Activated CD8-positive, alpha-beta memory T cell treated with anti-CD3 and anti-CD28 coated beads, Interleukin-2, amount 10 ng/mL, durations not matched to agents 7 days and 5 days (primary cell): ENCODE data around the gene BIRC5. TPM values are rescaled to one million over a fixed set of nuclear protein-coding genes. Genes with fewer than 3 reads are reported as not detected.

Experiments used
- ATAC-seq: fragments of 150-1000 bp; cut with Tn5 transposase; one replicate; pipeline ENCODE4 v1.10.0; 2021; ENCODE audit warnings: moderate library complexity
- CTCF ChIA-PET: fragments of 350-600 bp; sonication (Branson Sonifier 250); formaldehyde crosslinking; loops from one replicate; lab custom pipeline; 2021; ENCODE audit warnings: antibody characterized with exemption; lab: Charles Lee
- DNase-seq: peaks from one replicate; pipeline ENCODE4 v3.0.0-alpha.2; 2020
- H3K27ac Mint-ChIP-seq: one replicate; pipeline ENCODE4 v1.8.0; 2021; ENCODE audit warnings: mild to moderate bottlenecking, mixed read lengths
- H3K27me3 Mint-ChIP-seq: one replicate; pipeline ENCODE4 v1.8.0; 2021; ENCODE audit warnings: mixed read lengths
- H3K36me3 Mint-ChIP-seq: one replicate; pipeline ENCODE4 v1.8.0; 2021; ENCODE audit warnings: mild to moderate bottlenecking, mixed read lengths
- H3K4me1 Mint-ChIP-seq: one replicate; pipeline ENCODE4 v1.8.0; 2021; ENCODE audit warnings: mixed read lengths
- H3K4me3 Mint-ChIP-seq: one replicate; pipeline ENCODE4 v1.8.0; 2021; ENCODE audit warnings: mild to moderate bottlenecking, moderate library complexity, mixed read lengths
- H3K9me3 Mint-ChIP-seq: one replicate; pipeline ENCODE4 v1.8.0; 2022; ENCODE audit warnings: low read depth, mixed read lengths
- total RNA-seq, 2 experiments: library from RNA; stranded (reverse); gene quantifications; one replicate each; pipeline ENCODE4 v1.2.3, GENCODE V29; 2021

Gene BIRC5
- total RNA-seq, 2 experiments from 2014 or later: 87.7 to 93.0 TPM

- no peaks in the 10 kb centered on the region for H3K9me3 Mint-ChIP-seq
- H3K27ac Mint-ChIP-seq: no peak overlapping the region
- H3K27me3 Mint-ChIP-seq: peaks cover 5% of the 10 kb centered on the region
- peaks cover 39% of the 10 kb centered on the region for H3K36me3 Mint-ChIP-seq
- H3K4me1 Mint-ChIP-seq: peaks cover 5% of the 10 kb centered on the region
- CTCF ChIA-PET: interaction anchor here (1.1 to 1.2 kb wide), 2 partner anchors 28 to 138 kb away, joined by 3 to 4 read pairs; no protein-coding TSS in a partner anchor
- no peak overlapping the region for H3K4me3 Mint-ChIP-seq
- ATAC-seq (no peak), DNase-seq (no peak)
Observed at GRCh38 chr17:78223061-78223460, 9.0 kb downstream of the BIRC5 start.

DNA sequence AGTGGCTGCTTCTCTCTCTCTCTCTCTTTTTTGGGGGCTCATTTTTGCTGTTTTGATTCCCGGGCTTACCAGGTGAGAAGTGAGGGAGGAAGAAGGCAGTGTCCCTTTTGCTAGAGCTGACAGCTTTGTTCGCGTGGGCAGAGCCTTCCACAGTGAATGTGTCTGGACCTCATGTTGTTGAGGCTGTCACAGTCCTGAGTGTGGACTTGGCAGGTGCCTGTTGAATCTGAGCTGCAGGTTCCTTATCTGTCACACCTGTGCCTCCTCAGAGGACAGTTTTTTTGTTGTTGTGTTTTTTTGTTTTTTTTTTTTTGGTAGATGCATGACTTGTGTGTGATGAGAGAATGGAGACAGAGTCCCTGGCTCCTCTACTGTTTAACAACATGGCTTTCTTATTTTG is 9.7 kb downstream of the BIRC5 start:
- Mint-ChIP-seq H3K27me3 (peaks cover 5% of the 10 kb centered on the region), H3K36me3 (peaks cover 37% of the 10 kb centered on the region), H3K27ac (no peak overlapping the region), H3K4me3 (no peak overlapping the region), H3K9me3 (no peaks in the 10 kb centered on the region), H3K4me1 (peaks cover 5% of the 10 kb centered on the region)
- CTCF ChIA-PET: interaction anchor here (0.7 to 1.2 kb wide), 3 partner anchors 27 to 351 kb away, joined by 3 to 4 read pairs (median 4); no protein-coding TSS in a partner anchor
- DNase-seq (no peak), ATAC-seq (no peak)

GRCh38 chr17:78224231-78225087 is 10.4 kb downstream of the BIRC5 start:
- H3K36me3 Mint-ChIP-seq: peaks cover 30% of the 10 kb centered on the region
- H3K9me3 Mint-ChIP-seq: no peaks in the 10 kb centered on the region

DNA sequence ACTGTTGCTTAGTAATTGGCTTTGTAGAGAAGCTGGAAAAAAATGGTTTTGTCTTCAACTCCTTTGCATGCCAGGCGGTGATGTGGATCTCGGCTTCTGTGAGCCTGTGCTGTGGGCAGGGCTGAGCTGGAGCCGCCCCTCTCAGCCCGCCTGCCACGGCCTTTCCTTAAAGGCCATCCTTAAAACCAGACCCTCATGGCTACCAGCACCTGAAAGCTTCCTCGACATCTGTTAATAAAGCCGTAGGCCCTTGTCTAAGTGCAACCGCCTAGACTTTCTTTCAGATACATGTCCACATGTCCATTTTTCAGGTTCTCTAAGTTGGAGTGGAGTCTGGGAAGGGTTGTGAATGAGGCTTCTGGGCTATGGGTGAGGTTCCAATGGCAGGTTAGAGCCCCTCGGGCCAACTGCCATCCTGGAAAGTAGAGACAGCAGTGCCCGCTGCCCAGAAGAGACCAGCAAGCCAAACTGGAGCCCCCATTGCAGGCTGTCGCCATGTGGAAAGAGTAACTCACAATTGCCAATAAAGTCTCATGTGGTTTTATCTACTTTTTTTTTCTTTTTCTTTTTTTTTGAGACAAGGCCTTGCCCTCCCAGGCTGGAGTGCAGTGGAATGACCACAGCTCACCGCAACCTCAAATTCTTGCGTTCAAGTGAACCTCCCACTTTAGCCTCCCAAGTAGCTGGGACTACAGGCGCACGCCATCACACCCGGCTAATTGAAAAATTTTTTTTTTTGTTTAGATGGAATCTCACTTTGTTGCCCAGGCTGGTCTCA is 11.2 kb downstream of the BIRC5 start:
- peaks cover 26% of the 10 kb centered on the region for H3K36me3 Mint-ChIP-seq
- ATAC-seq (no peak), DNase-seq (no peak)
- H3K27me3 Mint-ChIP-seq: peaks cover 7% of the 10 kb centered on the region
- H3K9me3 Mint-ChIP-seq: no peaks in the 10 kb centered on the region
- no peak overlapping the region for H3K27ac Mint-ChIP-seq
- no peak overlapping the region for H3K4me3 Mint-ChIP-seq
- peaks cover 5% of the 10 kb centered on the region for H3K4me1 Mint-ChIP-seq
- CTCF ChIA-PET: interaction anchor here (1.3 to 2.8 kb wide), 3 partner anchors 25 to 140 kb away, joined by 3 to 24 read pairs (median 4); no protein-coding TSS in a partner anchor

More at GRCh38 chr17:78224231-78225087, 10.4 kb downstream of the BIRC5 start:
- CTCF ChIA-PET: interaction anchor here (1.1 to 2.8 kb wide), 3 partner anchors 25 to 140 kb away, joined by 3 to 24 read pairs (median 4); no protein-coding TSS in a partner anchor
- no peak overlapping the region for H3K4me3 Mint-ChIP-seq
- H3K27ac Mint-ChIP-seq: no peak overlapping the region
- DNase-seq (no peak), ATAC-seq (no peak)
- peaks cover 5% of the 10 kb centered on the region for H3K27me3 Mint-ChIP-seq
- peaks cover 5% of the 10 kb centered on the region for H3K4me1 Mint-ChIP-seq

GRCh38 chr17:78226055-78226758 is 12.2 kb downstream of the BIRC5 start:
- H3K4me3 Mint-ChIP-seq: no peak overlapping the region
- H3K36me3 Mint-ChIP-seq: peaks cover 21% of the 10 kb centered on the region
- no peak overlapping the region for H3K27ac Mint-ChIP-seq
- H3K9me3 Mint-ChIP-seq: no peaks in the 10 kb centered on the region
- DNase-seq: no peak
- peaks cover 5% of the 10 kb centered on the region for H3K4me1 Mint-ChIP-seq
- peaks cover 17% of the 10 kb centered on the region for H3K27me3 Mint-ChIP-seq
- CTCF ChIA-PET: interaction anchor here (1.3 to 2.8 kb wide), 3 partner anchors 24 to 141 kb away, joined by 3 to 24 read pairs (median 4); no protein-coding TSS in a partner anchor
- ATAC-seq: no peak

- no peak overlapping the region for H3K4me3 Mint-ChIP-seq
- H3K36me3 Mint-ChIP-seq: peaks cover 19% of the 10 kb centered on the region
- no peak overlapping the region for H3K27ac Mint-ChIP-seq
- ATAC-seq (no peak), DNase-seq (no peak)
- H3K9me3 Mint-ChIP-seq: no peaks in the 10 kb centered on the region
- CTCF ChIA-PET: interaction anchor here (2.8 kb wide), 1 partner anchor 23 kb away, joined by 24 read pairs; no protein-coding TSS in a partner anchor
- H3K4me1 Mint-ChIP-seq: peaks cover 5% of the 10 kb centered on the region
- peaks cover 20% of the 10 kb centered on the region for H3K27me3 Mint-ChIP-seq
Observed at GRCh38 chr17:78226759-78227454, 12.9 kb downstream of the BIRC5 start.

DNA sequence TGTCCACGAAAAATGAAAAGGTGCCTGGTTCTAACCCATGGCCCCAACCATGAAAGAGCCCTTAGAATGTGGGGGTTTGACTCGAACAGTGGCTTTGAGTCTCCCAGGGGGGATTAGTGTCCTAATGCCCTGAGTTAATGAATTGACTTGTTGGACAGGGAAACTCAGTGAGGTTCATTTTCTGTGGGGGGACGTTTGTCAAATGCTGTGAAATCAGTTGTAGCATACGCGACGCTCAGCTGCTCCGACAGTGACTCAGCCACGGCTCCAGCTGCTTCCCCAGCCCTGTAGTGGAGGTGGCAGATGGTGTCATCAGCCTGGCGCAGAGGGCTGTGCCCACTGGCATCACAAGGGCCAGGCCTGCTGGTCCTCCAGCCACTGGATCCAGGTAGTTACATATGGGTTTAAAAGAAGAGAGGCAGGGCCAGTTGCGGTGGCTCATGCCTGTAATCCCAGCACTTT is 13.4 kb downstream of the BIRC5 start:
- no peak overlapping the region for H3K27ac Mint-ChIP-seq
- CTCF ChIA-PET: interaction anchor here (1.5 kb wide), 1 partner anchor 194 kb away, joined by 3 read pairs; no protein-coding TSS in a partner anchor
- H3K27me3 Mint-ChIP-seq: peaks cover 26% of the 10 kb centered on the region
- no peak for DNase-seq
- H3K9me3 Mint-ChIP-seq: no peaks in the 10 kb centered on the region
- peaks cover 6% of the 10 kb centered on the region for H3K4me1 Mint-ChIP-seq
- no peak for ATAC-seq
- no peak overlapping the region for H3K4me3 Mint-ChIP-seq
- peaks cover 19% of the 10 kb centered on the region for H3K36me3 Mint-ChIP-seq

DNA sequence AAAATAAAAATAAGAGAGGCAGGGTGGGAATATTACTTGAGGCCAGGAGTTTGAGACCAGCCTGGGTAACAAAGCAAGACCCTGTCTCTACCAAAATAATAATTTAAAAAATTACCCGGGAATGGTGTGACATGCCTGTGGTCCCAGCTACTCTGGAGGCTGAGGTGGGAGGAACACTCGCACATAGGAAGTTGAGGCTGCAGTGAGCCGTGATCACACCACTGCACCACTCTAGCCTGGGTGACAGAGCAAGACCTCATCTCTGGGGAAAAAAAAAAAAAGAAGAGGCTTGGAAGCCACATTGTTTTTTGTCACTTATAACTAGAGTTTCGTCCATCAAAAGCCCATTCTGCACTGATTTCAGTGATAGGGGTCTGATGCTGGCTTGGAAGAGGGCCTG is 14.1 kb downstream of the BIRC5 start:
- peaks cover 33% of the 10 kb centered on the region for H3K27me3 Mint-ChIP-seq
- DNase-seq: no peak
- peaks cover 8% of the 10 kb centered on the region for H3K4me1 Mint-ChIP-seq
- H3K27ac Mint-ChIP-seq: no peak overlapping the region
- H3K4me3 Mint-ChIP-seq: no peak overlapping the region
- CTCF ChIA-PET: interaction anchor here (1.5 kb wide), 1 partner anchor 193 kb away, joined by 3 read pairs; no protein-coding TSS in a partner anchor
- peaks cover 14% of the 10 kb centered on the region for H3K36me3 Mint-ChIP-seq
- no peak for ATAC-seq
- no peaks in the 10 kb centered on the region for H3K9me3 Mint-ChIP-seq

- Mint-ChIP-seq H3K36me3 (no peaks in the 10 kb centered on the region), H3K27ac (no peak overlapping the region), H3K4me1 (peaks cover 8% of the 10 kb centered on the region), H3K9me3 (no peaks in the 10 kb centered on the region), H3K27me3 (peaks cover 33% of the 10 kb centered on the region), H3K4me3 (no peak overlapping the region)
- DNase-seq: no peak
- ATAC-seq: no peak
- CTCF ChIA-PET: no interaction called here
Observed at GRCh38 chr17:78230252-78230962, 16.4 kb downstream of the BIRC5 start.

GRCh38 chr17:78230996-78231935 is 17.2 kb downstream of the BIRC5 start, which contains the start of gene TMEM235:
Gene TMEM235 (plus strand): TSS chr17:78231631. CDS start chr17:78232024, 393 bp downstream.
- Mint-ChIP-seq H3K27ac (no peak within 1 kb of the TSS), H3K36me3 (no peaks in the 10 kb centered on the region), H3K4me3 (no peak within 1 kb of the TSS), H3K4me1 (peaks cover 8% of the 10 kb centered on the region), H3K9me3 (no peaks in the 10 kb centered on the region), H3K27me3 (peaks cover 33% of the 10 kb centered on the region)
- ATAC-seq: no peak
- CTCF ChIA-PET: interaction anchor here (0.7 kb wide), 1 partner anchor 207 kb away, joined by 3 read pairs; no protein-coding TSS in a partner anchor
- DNase-seq: no peak
